HEK293 (cell line): ENCODE measurements around the gene PARP1.

Experiments used
- BCL11A ChIP-seq: fragments of 450-650 bp; formaldehyde crosslinking; IDR thresholded peaks from 2 replicates; pipeline ENCODE4 v1.5.1; 2016; ENCODE audit warnings: low read depth, missing biosample characterization, missing genetic modification characterization
- YY1 ChIP-seq: fragments of 450-650 bp; formaldehyde crosslinking; IDR thresholded peaks from 2 replicates; pipeline ENCODE4 v1.5.1; 2018; ENCODE audit warnings: missing biosample characterization, missing genetic modification characterization
- ZFP3 ChIP-seq: fragments of 450-650 bp; formaldehyde crosslinking; IDR thresholded peaks from 2 replicates; pipeline ENCODE4 v1.5.1; 2016; ENCODE audit warnings: low read depth, missing biosample characterization, missing genetic modification characterization
- ZNF624 ChIP-seq: fragments of 450-650 bp; formaldehyde crosslinking; IDR thresholded peaks from 2 replicates; pipeline ENCODE4 v1.5.1; 2017; ENCODE audit warnings: missing biosample characterization, missing genetic modification characterization
- ZNF747 ChIP-seq: fragments of 450-650 bp; formaldehyde crosslinking; IDR thresholded peaks from 2 replicates; pipeline ENCODE4 v1.5.1; 2016; ENCODE audit warnings: missing biosample characterization, missing genetic modification characterization
- ZNF76 ChIP-seq: fragments of 450-650 bp; formaldehyde crosslinking; IDR thresholded peaks from 2 replicates; pipeline ENCODE4; 2016; ENCODE audit warnings: low read depth, missing biosample characterization, missing genetic modification characterization, borderline replicate concordance
- ZNF785 ChIP-seq: fragments of 450-650 bp; formaldehyde crosslinking; IDR thresholded peaks from 2 replicates; pipeline ENCODE4 v1.5.1; 2016; ENCODE audit warnings: missing biosample characterization, missing genetic modification characterization
- TF ChIP-seq, protein P1 (sequence below): sonication (generic); formaldehyde crosslinking; IDR thresholded peaks from 2 replicates; pipeline ENCODE4 v1.8.1; 2022; ENCODE audit warnings: mild to moderate bottlenecking, moderate library complexity, missing genetic modification reagents
- TF ChIP-seq, protein P2 (sequence below): fragments of 450-650 bp; formaldehyde crosslinking; IDR thresholded peaks from 2 replicates; pipeline ENCODE4 v1.5.1; 2016; ENCODE audit warnings: missing biosample characterization, missing genetic modification characterization
- TF ChIP-seq, protein P3 (sequence below): fragments of 450-650 bp; IDR thresholded peaks from 2 replicates; pipeline ENCODE4 v1.5.1; 2018; ENCODE audit warnings: missing biosample characterization, missing genetic modification characterization
- TF ChIP-seq, protein P4 (sequence below): fragments of 450-650 bp; formaldehyde crosslinking; IDR thresholded peaks from 2 replicates; pipeline ENCODE4 v1.5.1; 2016; ENCODE audit warnings: missing biosample characterization, missing genetic modification characterization
- TF ChIP-seq, protein P5 (sequence below): fragments of 450-650 bp; formaldehyde crosslinking; IDR thresholded peaks from 2 replicates; pipeline ENCODE4 v1.5.1; 2016; ENCODE audit warnings: missing biosample characterization, missing genetic modification characterization

DNA sequence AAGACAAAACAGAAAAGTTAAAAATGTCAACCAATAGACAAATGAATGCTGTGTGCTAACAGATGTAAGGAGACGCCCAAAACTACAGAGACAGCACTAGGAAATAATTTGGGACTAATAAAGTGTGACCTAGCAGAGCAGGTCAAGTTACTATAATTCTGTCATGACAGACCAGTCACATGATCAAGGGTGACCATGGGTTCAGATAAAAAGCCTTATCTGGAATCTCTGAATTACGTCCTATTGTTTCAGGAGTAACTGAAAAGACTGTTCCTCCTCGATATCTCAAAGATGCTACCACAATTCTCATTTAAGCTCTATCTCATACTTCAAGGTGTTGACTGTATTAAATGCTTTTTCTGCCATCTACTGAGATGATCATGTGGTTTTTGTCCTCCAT is 31.6 kb downstream of the PARP1 start:
- no peak for TF ChIP-seq ZNF624 (tag by site-specific recombination)
- TF ChIP-seq, protein P1, sequence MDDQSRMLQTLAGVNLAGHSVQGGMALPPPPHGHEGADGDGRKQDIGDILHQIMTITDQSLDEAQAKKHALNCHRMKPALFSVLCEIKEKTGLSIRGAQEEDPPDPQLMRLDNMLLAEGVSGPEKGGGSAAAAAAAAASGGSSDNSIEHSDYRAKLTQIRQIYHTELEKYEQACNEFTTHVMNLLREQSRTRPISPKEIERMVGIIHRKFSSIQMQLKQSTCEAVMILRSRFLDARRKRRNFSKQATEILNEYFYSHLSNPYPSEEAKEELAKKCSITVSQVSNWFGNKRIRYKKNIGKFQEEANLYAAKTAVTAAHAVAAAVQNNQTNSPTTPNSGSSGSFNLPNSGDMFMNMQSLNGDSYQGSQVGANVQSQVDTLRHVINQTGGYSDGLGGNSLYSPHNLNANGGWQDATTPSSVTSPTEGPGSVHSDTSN (CRISPR knock-in tag) = no peak
- TF ChIP-seq, protein P2, sequence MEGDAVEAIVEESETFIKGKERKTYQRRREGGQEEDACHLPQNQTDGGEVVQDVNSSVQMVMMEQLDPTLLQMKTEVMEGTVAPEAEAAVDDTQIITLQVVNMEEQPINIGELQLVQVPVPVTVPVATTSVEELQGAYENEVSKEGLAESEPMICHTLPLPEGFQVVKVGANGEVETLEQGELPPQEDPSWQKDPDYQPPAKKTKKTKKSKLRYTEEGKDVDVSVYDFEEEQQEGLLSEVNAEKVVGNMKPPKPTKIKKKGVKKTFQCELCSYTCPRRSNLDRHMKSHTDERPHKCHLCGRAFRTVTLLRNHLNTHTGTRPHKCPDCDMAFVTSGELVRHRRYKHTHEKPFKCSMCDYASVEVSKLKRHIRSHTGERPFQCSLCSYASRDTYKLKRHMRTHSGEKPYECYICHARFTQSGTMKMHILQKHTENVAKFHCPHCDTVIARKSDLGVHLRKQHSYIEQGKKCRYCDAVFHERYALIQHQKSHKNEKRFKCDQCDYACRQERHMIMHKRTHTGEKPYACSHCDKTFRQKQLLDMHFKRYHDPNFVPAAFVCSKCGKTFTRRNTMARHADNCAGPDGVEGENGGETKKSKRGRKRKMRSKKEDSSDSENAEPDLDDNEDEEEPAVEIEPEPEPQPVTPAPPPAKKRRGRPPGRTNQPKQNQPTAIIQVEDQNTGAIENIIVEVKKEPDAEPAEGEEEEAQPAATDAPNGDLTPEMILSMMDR (tag by site-specific recombination) = no peak
- TF ChIP-seq, protein P3, sequence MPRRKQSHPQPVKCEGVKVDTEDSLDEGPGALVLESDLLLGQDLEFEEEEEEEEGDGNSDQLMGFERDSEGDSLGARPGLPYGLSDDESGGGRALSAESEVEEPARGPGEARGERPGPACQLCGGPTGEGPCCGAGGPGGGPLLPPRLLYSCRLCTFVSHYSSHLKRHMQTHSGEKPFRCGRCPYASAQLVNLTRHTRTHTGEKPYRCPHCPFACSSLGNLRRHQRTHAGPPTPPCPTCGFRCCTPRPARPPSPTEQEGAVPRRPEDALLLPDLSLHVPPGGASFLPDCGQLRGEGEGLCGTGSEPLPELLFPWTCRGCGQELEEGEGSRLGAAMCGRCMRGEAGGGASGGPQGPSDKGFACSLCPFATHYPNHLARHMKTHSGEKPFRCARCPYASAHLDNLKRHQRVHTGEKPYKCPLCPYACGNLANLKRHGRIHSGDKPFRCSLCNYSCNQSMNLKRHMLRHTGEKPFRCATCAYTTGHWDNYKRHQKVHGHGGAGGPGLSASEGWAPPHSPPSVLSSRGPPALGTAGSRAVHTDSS (tag by site-specific recombination) = no peak
- TF ChIP-seq BCL11A (tag by site-specific recombination) = no peak
- no peak for TF ChIP-seq ZNF76
- no peak for TF ChIP-seq ZNF747
- TF ChIP-seq, protein P4, sequence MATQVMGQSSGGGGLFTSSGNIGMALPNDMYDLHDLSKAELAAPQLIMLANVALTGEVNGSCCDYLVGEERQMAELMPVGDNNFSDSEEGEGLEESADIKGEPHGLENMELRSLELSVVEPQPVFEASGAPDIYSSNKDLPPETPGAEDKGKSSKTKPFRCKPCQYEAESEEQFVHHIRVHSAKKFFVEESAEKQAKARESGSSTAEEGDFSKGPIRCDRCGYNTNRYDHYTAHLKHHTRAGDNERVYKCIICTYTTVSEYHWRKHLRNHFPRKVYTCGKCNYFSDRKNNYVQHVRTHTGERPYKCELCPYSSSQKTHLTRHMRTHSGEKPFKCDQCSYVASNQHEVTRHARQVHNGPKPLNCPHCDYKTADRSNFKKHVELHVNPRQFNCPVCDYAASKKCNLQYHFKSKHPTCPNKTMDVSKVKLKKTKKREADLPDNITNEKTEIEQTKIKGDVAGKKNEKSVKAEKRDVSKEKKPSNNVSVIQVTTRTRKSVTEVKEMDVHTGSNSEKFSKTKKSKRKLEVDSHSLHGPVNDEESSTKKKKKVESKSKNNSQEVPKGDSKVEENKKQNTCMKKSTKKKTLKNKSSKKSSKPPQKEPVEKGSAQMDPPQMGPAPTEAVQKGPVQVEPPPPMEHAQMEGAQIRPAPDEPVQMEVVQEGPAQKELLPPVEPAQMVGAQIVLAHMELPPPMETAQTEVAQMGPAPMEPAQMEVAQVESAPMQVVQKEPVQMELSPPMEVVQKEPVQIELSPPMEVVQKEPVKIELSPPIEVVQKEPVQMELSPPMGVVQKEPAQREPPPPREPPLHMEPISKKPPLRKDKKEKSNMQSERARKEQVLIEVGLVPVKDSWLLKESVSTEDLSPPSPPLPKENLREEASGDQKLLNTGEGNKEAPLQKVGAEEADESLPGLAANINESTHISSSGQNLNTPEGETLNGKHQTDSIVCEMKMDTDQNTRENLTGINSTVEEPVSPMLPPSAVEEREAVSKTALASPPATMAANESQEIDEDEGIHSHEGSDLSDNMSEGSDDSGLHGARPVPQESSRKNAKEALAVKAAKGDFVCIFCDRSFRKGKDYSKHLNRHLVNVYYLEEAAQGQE (tag by site-specific recombination) = no peak
- no peak for TF ChIP-seq YY1 (tag by site-specific recombination)
- no peak for TF ChIP-seq ZFP3 (tag by site-specific recombination)
- TF ChIP-seq, protein P5, sequence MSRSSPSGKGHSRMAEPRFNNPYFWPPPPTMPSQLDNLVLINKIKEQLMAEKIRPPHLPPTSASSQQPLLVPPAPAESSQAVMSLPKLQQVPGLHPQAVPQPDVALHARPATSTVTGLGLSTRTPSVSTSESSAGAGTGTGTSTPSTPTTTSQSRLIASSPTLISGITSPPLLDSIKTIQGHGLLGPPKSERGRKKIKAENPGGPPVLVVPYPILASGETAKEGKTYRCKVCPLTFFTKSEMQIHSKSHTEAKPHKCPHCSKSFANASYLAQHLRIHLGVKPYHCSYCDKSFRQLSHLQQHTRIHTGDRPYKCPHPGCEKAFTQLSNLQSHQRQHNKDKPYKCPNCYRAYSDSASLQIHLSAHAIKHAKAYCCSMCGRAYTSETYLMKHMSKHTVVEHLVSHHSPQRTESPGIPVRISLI (tag by site-specific recombination) = no peak
- no peak for TF ChIP-seq ZNF785 (tag by site-specific recombination)
